H1 (cell line): Measurements from ENCODE around the gene ADM5. TPM values are rescaled to one million over a fixed set of nuclear protein-coding genes. Genes with fewer than 3 reads are reported as not detected.

Source experiments
- ASH2L ChIP-seq: fragments of 200-600, 300-600 bp; sonication (generic); IDR thresholded peaks from one replicate; pipeline ENCODE4 v1.7.1; 2017; ENCODE audit warnings: low read length
- CHD7 ChIP-seq: fragments of 300-600 bp; sonication (generic); IDR thresholded peaks from 2 replicates; pipeline ENCODE4 v1.7.1; 2012; ENCODE audit warnings: low read length, moderate library complexity, mild to moderate bottlenecking, inconsistent platforms; ENCODE audit not compliant: insufficient replicate concordance
- CREB1 ChIP-seq: IDR thresholded peaks from 2 replicates; pipeline ENCODE4 v1.6.1; 2012; ENCODE audit warnings: inconsistent platforms
- GABPA ChIP-seq: IDR thresholded peaks from 2 replicates; pipeline ENCODE4 v1.6.1; 2011; ENCODE audit warnings: mild to moderate bottlenecking, low read length, moderate library complexity, borderline replicate concordance; ENCODE audit not compliant: insufficient read depth
- HDAC6 ChIP-seq: IDR thresholded peaks from one replicate; pipeline ENCODE4 v1.7.1; 2012; ENCODE audit warnings: low read depth, mild to moderate bottlenecking, inconsistent platforms, low read length, moderate library complexity
- KDM1A ChIP-seq: fragments of 200-600, 300-600 bp; sonication (generic); IDR thresholded peaks from 2 replicates; pipeline ENCODE4 v1.7.1; 2016; ENCODE audit warnings: mild to moderate bottlenecking, low read length, borderline replicate concordance
- MAX ChIP-seq: IDR thresholded peaks from 2 replicates; pipeline ENCODE4 v1.6.1; 2012; ENCODE audit warnings: inconsistent platforms
- NANOG ChIP-seq: IDR thresholded peaks from 2 replicates; pipeline ENCODE4 v1.6.1; 2011; ENCODE audit warnings: low read length, low read depth, mild to moderate bottlenecking, inconsistent platforms; ENCODE audit not compliant: insufficient read depth, poor library complexity, severe bottlenecking
- RNF2 ChIP-seq: fragments of 200-900, 300-1000 bp; sonication (generic); IDR thresholded peaks from 2 replicates; pipeline ENCODE4 v1.7.1; 2016; ENCODE audit warnings: borderline replicate concordance, low read depth, mild to moderate bottlenecking, antibody characterized with exemption, low read length; ENCODE audit not compliant: poor library complexity, severe bottlenecking; ENCODE audit errors: missing control alignments
- RXRA ChIP-seq: IDR thresholded peaks from 2 replicates; pipeline ENCODE4 v1.6.1; 2011; ENCODE audit warnings: low read depth, mild to moderate bottlenecking, low read length, moderate library complexity; ENCODE audit not compliant: insufficient read depth
- TCF12 ChIP-seq: IDR thresholded peaks from 2 replicates; pipeline ENCODE4 v1.6.1; 2011; ENCODE audit warnings: low read depth, mild to moderate bottlenecking, low read length
- ZNF274 ChIP-seq: IDR thresholded peaks from 2 replicates; pipeline ENCODE4 v1.7.0; 2012; ENCODE audit warnings: low read length, borderline replicate concordance; ENCODE audit errors: extremely low read depth
- polyA plus RNA-seq, 7 experiments: library from polyadenylated mRNA; depleted of rRNA in 3 of 7; stranded (reverse) in 5 of 7; unstranded in 2 of 7; fragments of >200 nt in 5 of 7; fragments of 200-250 nt in 2 of 7; gene quantifications; 1 replicate in 5 of 7; 2 replicates in 1 of 7; 4 replicates in 1 of 7; pipeline versions ENCODE4 v1.2.1 to v1.2.3, GENCODE V29; 2011 to 2013; ENCODE audit warnings: missing spikeins in 2 of 7, mixed read lengths in 2 of 7
- total RNA-seq: library from RNA; stranded (reverse); fragmentation: NEBNext Ultra II Directional; extraction: Animal tissue kit (Norgen Biotek cat#: 25700); gene quantifications from 2 replicates; pipeline ENCODE4 v1.2.1, GENCODE V29; 2021

ADM5 gene
- total and polyA plus RNA-seq, 2 of the 8 experiments (the other 6 are each of a cell fraction or from before 2014, with no cell fraction given) = 2.5 to 2.6 TPM

- TF ChIP-seq CHD7 (no peak), KDM1A (no peak), RXRA (no peak), ZNF274 (no peak), TCF12 (no peak), CREB1 (no peak), MAX (no peak), HDAC6 (no peak), GABPA (no peak), ASH2L (no peak), RNF2 (no peak), NANOG (no peak)
These were observed 34.8 kb upstream of the ADM5 start (continued) for GRCh38 chr19:49654581-49654980.
